ENCODE results near the gene RNF207. TPM values are rescaled to one million over a fixed set of nuclear protein-coding genes. Genes with fewer than 3 reads are reported as not detected.

Gene RNF207
- total RNA-seq, 1 donor from 2014 or later, result 19.4 TPM

DNA sequence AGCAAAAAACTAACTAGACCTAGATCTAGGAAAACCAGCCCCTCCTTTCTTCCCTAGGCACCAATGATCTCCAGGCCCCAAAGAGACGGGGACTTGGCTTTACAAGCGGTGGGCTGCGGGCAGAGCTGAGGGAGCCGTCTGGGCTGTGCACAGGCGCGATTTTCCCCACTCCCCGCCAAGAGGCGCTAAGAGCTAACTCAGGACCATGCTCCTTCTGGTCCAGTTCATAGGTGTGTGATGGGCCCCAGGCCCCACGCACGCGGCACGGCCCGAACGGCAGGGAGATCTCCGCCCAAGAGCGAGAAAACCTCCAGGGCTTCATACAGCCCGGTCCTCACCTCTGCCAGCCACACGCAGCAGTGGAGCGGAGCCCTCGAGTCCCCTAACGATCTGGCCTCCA lies 62.5 kb downstream of the RNF207 start:
- TF ChIP-seq CTCF (IDR thresholded peaks at IDR 0.05), result no peak
- no peak for TF ChIP-seq POLR2A (IDR thresholded peaks at IDR 0.05)
- TF ChIP-seq POLR2AphosphoS5 (IDR thresholded peaks at IDR 0.05; ENCODE audit: insufficient read depth in 1 of 2, low read depth in 1 of 2), result no peak
- no peaks in the 10 kb centered on the region for H3K9me3 ChIP-seq
- H3K27me3 ChIP-seq, result no peaks in the 10 kb centered on the region
- no peak overlapping the region for H3K4me3 ChIP-seq
- no peak for DNase-seq (ENCODE audit: extremely low spot score in 2 of 2)
- no peaks in the 10 kb centered on the region for H3K36me3 ChIP-seq
- H3K4me1 ChIP-seq, result peaks cover 23% of the 10 kb centered on the region
- no peak overlapping the region for H3K27ac ChIP-seq
- intact Hi-C loops (cut with DNase I), result no loop called here

DNA sequence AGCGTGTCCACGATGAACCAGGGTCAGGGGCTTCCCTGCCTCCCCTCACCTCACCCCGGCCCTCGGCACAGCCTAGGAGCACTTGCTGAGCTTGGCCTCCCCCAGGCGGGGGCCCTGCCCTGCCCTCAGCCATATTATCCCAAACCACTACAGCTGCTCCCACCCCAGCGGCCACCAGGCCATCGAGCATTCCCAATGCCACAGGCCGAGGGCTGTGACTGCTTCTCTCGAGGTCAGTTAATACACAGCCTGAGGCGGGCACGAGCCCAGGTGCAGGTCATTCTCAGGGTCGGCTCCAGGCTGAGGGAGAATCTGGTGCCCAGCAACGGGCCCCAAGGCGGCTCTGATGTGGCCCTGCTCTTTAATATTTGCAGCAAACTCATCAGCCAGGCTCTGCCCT lies 63.4 kb downstream of the RNF207 start:
- H3K27me3 ChIP-seq, result no peaks in the 10 kb centered on the region
- intact Hi-C loops (cut with DNase I), result no loop called here
- no peaks in the 10 kb centered on the region for H3K9me3 ChIP-seq
- no peak overlapping the region for H3K27ac ChIP-seq
- H3K4me1 ChIP-seq, result peaks cover 18% of the 10 kb centered on the region
- no peak overlapping the region for H3K4me3 ChIP-seq
- no peaks in the 10 kb centered on the region for H3K36me3 ChIP-seq
- TF ChIP-seq POLR2A (IDR thresholded peaks at IDR 0.05), result no peak
- TF ChIP-seq CTCF (IDR thresholded peaks at IDR 0.05), result no peak
- DNase-seq (ENCODE audit: extremely low spot score in 2 of 2), result no peak

GRCh38 chr1:6269720-6270400 lies 63.9 kb downstream of the RNF207 start:
- no peak for DNase-seq (ENCODE audit: extremely low spot score in 2 of 2)
- no peaks in the 10 kb centered on the region for H3K27me3 ChIP-seq
- intact Hi-C loops (cut with DNase I), result no loop called here
- no peak overlapping the region for H3K27ac ChIP-seq
- peaks cover 18% of the 10 kb centered on the region for H3K4me1 ChIP-seq
- no peaks in the 10 kb centered on the region for H3K9me3 ChIP-seq
- no peaks in the 10 kb centered on the region for H3K36me3 ChIP-seq
- no peak for TF ChIP-seq CTCF (IDR thresholded peaks at IDR 0.05)
- no peak overlapping the region for H3K4me3 ChIP-seq

GRCh38 chr1:6270401-6270800 lies 64.5 kb downstream of the RNF207 start:
- TF ChIP-seq POLR2A (IDR thresholded peaks at IDR 0.05) (no peak), POLR2AphosphoS5 (IDR thresholded peaks at IDR 0.05; ENCODE audit: insufficient read depth in 1 of 2, low read depth in 1 of 2) (no peak), CTCF (IDR thresholded peaks at IDR 0.05) (no peak)
- H3K9me3 ChIP-seq, result no peaks in the 10 kb centered on the region
- peaks cover 18% of the 10 kb centered on the region for H3K4me1 ChIP-seq
- H3K27me3 ChIP-seq, result no peaks in the 10 kb centered on the region
- no peak for DNase-seq (ENCODE audit: extremely low spot score in 2 of 2)
- intact Hi-C loops (cut with DNase I), result no loop called here
- H3K27ac ChIP-seq, result no peak overlapping the region
- no peaks in the 10 kb centered on the region for H3K36me3 ChIP-seq
- H3K4me3 ChIP-seq, result no peak overlapping the region

Other genes with a start within 250 kb of the RNF207 start
- 11.3 TPM for gene NPHP4, start 213.7 kb upstream of the RNF207 start, total RNA-seq
- gene KCNAB2, start 160.2 kb upstream of the RNF207 start, total RNA-seq, result 8.8 TPM
- 2.0 TPM for gene CHD5, start 25.8 kb upstream of the RNF207 start, total RNA-seq
- gene RPL22, start 6.5 kb upstream of the RNF207 start, total RNA-seq, result 154 TPM
- gene ICMT, start 29.8 kb downstream of the RNF207 start, total RNA-seq, result 43.2 TPM
- not detected for gene HES3, start 38.1 kb downstream of the RNF207 start, total RNA-seq
- 11.5 TPM for gene GPR153, start 55.0 kb downstream of the RNF207 start, total RNA-seq
- gene ACOT7, start 187.6 kb downstream of the RNF207 start, total RNA-seq, result 38.8 TPM
- gene HES2, start 213.8 kb downstream of the RNF207 start, total RNA-seq, result 44.7 TPM
- 77.1 TPM for gene ESPN, start 218.7 kb downstream of the RNF207 start, total RNA-seq